GM21381 (cell line): ENCODE measurements around the gene P4HB.

Source experiments
- ATAC-seq: cut with Tn5 transposase; IDR thresholded peaks from one replicate; pipeline ENCODE4 v1.9.1; 2021; ENCODE audit warnings: mild to moderate bottlenecking, moderate library complexity; ENCODE audit not compliant: unreplicated experiment

Gene P4HB

GRCh38 chr17:81794509-81794908 lies 65.8 kb downstream of the P4HB start:
- no peak for ATAC-seq

GRCh38 chr17:81794074-81794476 lies 66.3 kb downstream of the P4HB start:
- ATAC-seq, result no peak
